IMR-90 (cell line): Measurements from ENCODE around the gene ZNF521. TPM values are rescaled to one million over a fixed set of nuclear protein-coding genes. Genes with fewer than 3 reads are reported as not detected.

Source experiments
- ATAC-seq: fragments of 200-7000 bp; cut with Tn5 transposase; 2 replicates; pipeline ENCODE4 v1.9.1; 2020; ENCODE audit warnings: low read depth, mild to moderate bottlenecking, moderate library complexity
- BruUV-seq: library from RNA; stranded (reverse); fragments of 400-500 nt; replicated peaks from 2 replicates; lab custom pipeline; 2021; lab: Mats Ljungman, UMichigan
- CTCF ChIA-PET: fragments of 300-600 bp; formaldehyde crosslinking; extraction: SDS; loops from one replicate; lab custom pipeline; 2021; ENCODE audit warnings: antibody characterized with exemption; lab: Yijun Ruan, JAX
- POLR2A ChIA-PET: fragments of 300-600 bp; sonication (Branson Sonifier 250); formaldehyde crosslinking; loops from one replicate; lab custom pipeline; 2022; ENCODE audit warnings: antibody characterized with exemption; ENCODE audit not compliant: unreplicated experiment; lab: Charles Lee
- DNase-seq: peaks from one replicate; pipeline ENCODE4 v3.0.0; 2013
- H2AFZ ChIP-seq: replicated peaks from 2 replicates; pipeline ENCODE3; 2013; ENCODE audit warnings: low read length, mild to moderate bottlenecking; ENCODE audit not compliant: poor library complexity
- H2AK5ac ChIP-seq: 2 replicates; pipeline ENCODE4 v1.6.1; 2013; ENCODE audit warnings: low read depth, low read length, inconsistent platforms
- H2AK9ac ChIP-seq: replicated peaks from 2 replicates; pipeline ENCODE3; 2013; ENCODE audit warnings: mild to moderate bottlenecking, low read depth, low read length, moderate library complexity; ENCODE audit not compliant: poor library complexity
- H2BK120ac ChIP-seq: 2 replicates; pipeline ENCODE4 v1.6.1; 2013; ENCODE audit warnings: low read depth, low read length, inconsistent platforms
- H2BK15ac ChIP-seq: 3 replicates; pipeline ENCODE4 v1.6.1; 2013; ENCODE audit warnings: low read depth, low read length, inconsistent platforms
- H2BK20ac ChIP-seq: 2 replicates; pipeline ENCODE4 v1.6.1; 2013; ENCODE audit warnings: low read depth, mild to moderate bottlenecking, inconsistent platforms, low read length, moderate library complexity
- H2BK5ac ChIP-seq: 2 replicates; pipeline ENCODE4 v1.6.1; 2013; ENCODE audit warnings: mild to moderate bottlenecking, low read depth, low read length, inconsistent platforms; ENCODE audit not compliant: poor library complexity, severe bottlenecking
- H3K14ac ChIP-seq: replicated peaks from 2 replicates; pipeline ENCODE4 v1.6.1; 2013; ENCODE audit warnings: low read depth, low read length, inconsistent platforms
- H3K18ac ChIP-seq: 2 replicates; pipeline ENCODE4 v1.6.1; 2013; ENCODE audit warnings: low read depth, low read length, control low read depth
- H3K23ac ChIP-seq: 2 replicates; pipeline ENCODE4 v1.6.1; 2013; ENCODE audit warnings: low read depth, low read length, inconsistent platforms
- H3K27ac ChIP-seq: 2 replicates; pipeline ENCODE4 v1.5.1; 2013; ENCODE audit warnings: mild to moderate bottlenecking, control low read depth, low read length; ENCODE audit not compliant: insufficient read depth
- H3K27me3 ChIP-seq: 2 replicates; pipeline ENCODE4 v1.6.1; 2013; ENCODE audit warnings: low read length; ENCODE audit not compliant: control insufficient read depth, insufficient read depth
- H3K36me3 ChIP-seq: 2 replicates; pipeline ENCODE4 v1.6.1; 2013; ENCODE audit warnings: low read length, mixed read lengths; ENCODE audit not compliant: control insufficient read depth, insufficient read depth
- H3K4ac ChIP-seq: 2 replicates; pipeline ENCODE4 v1.6.1; 2013; ENCODE audit warnings: low read depth, low read length, inconsistent platforms
- H3K4me1 ChIP-seq: 2 replicates; pipeline ENCODE4 v1.6.1; 2013; ENCODE audit warnings: low read length, mixed read lengths; ENCODE audit not compliant: control insufficient read depth, insufficient read depth
- H3K4me2 ChIP-seq: 2 replicates; pipeline ENCODE4 v1.6.1; 2013; ENCODE audit warnings: low read depth, mild to moderate bottlenecking, control low read depth, low read length, moderate library complexity
- H3K4me3 ChIP-seq: 2 replicates; pipeline ENCODE4 v1.5.1; 2013; ENCODE audit warnings: low read depth, mild to moderate bottlenecking, control low read depth, low read length, moderate library complexity; ENCODE audit not compliant: insufficient read depth
- H3K56ac ChIP-seq: 2 replicates; pipeline ENCODE4 v1.6.1; 2013; ENCODE audit warnings: low read length, inconsistent platforms; ENCODE audit not compliant: insufficient read depth; ENCODE audit errors: extremely low read depth
- H3K79me1 ChIP-seq, 2 experiments: 2 replicates each; pipeline ENCODE4 v1.6.1; 2013; ENCODE audit warnings: low read length in 2 of 2, inconsistent platforms in 1 of 2, low read depth in 1 of 2
- H3K9ac ChIP-seq: 2 replicates; pipeline ENCODE4 v1.6.1; 2013; ENCODE audit warnings: low read depth, low read length, control low read depth
- H3K9me1 ChIP-seq: 2 replicates; pipeline ENCODE4 v1.6.1; 2013; ENCODE audit warnings: low read length, inconsistent platforms; ENCODE audit not compliant: insufficient read depth
- H3K9me3 ChIP-seq: 2 replicates; pipeline ENCODE4 v1.6.1; 2013; ENCODE audit warnings: low read length; ENCODE audit not compliant: control insufficient read depth, insufficient read depth
- H4K20me1 ChIP-seq: 2 replicates; pipeline ENCODE4 v1.6.1; 2013; ENCODE audit warnings: low read length, inconsistent platforms; ENCODE audit not compliant: insufficient read depth
- H4K5ac ChIP-seq: 2 replicates; pipeline ENCODE4 v1.6.1; 2013; ENCODE audit warnings: mild to moderate bottlenecking, low read depth, low read length, control low read depth
- H4K8ac ChIP-seq, 2 experiments: 2 replicates each; pipeline ENCODE4 v1.6.1; 2013; ENCODE audit warnings: low read depth in 2 of 2, low read length in 2 of 2, control low read depth in 1 of 2, inconsistent platforms in 1 of 2
- H4K91ac ChIP-seq: 2 replicates; pipeline ENCODE4 v1.6.1; 2013; ENCODE audit warnings: low read depth, low read length, inconsistent platforms; ENCODE audit not compliant: insufficient read depth
- MXI1 ChIP-seq: IDR thresholded peaks from 2 replicates; pipeline ENCODE4 v1.6.1; 2012; ENCODE audit warnings: low read depth, mild to moderate bottlenecking, low read length, moderate library complexity, borderline replicate concordance
- RFX5 ChIP-seq: IDR thresholded peaks from 2 replicates; pipeline ENCODE4 v1.8.0; 2012; ENCODE audit warnings: low read depth, mild to moderate bottlenecking, low read length, moderate library complexity
- SMC3 ChIP-seq: fragments of 150-350 bp; IDR thresholded peaks from 2 replicates; pipeline ENCODE4 v1.6.1; 2016; ENCODE audit warnings: low read depth, mild to moderate bottlenecking, antibody characterized with exemption, low read length, moderate library complexity
- WGBS, 2 experiments: methylation state at CpG; one replicate each; pipeline versions ENCODE4 v1.1.5 to v1.1.7; 2013; ENCODE audit warnings: missing lambda C conversion rate in 2 of 2; ENCODE audit not compliant: insufficient read length in 1 of 2; ENCODE audit errors: extremely low coverage in 2 of 2; 5-methylcytosine and 5-hydroxymethylcytosine counted together
- dilution Hi-C: fragments of 300-500 bp; cut with HindIII; formaldehyde crosslinking; loops from one replicate; pipeline ENCODE4 v1.14.3; 2018; ENCODE audit warnings: low sequenced_read_pairs; ENCODE audit not compliant: unreplicated experiment
- in situ Hi-C: fragments of 300-500 bp; cut with MboI; formaldehyde crosslinking; loops from 3 replicates; pipeline ENCODE4 v1.14.3; 2019; ENCODE audit warnings: low sequenced_read_pairs, inconsistent platforms, mixed read lengths
- intact Hi-C: fragments of 100-400 bp; cut with micrococcal nuclease; formaldehyde crosslinking; loops from 2 replicates; pipeline ENCODE4 v1.10.0; 2022
- polyA plus RNA-seq, 3 experiments: library from polyadenylated mRNA; depleted of rRNA; stranded (reverse); fragments of >200 nt; gene quantifications; 2 replicates each; pipeline ENCODE4 v1.2.3, GENCODE V29; 2012; ENCODE audit warnings: low replicate concordance in 1 of 3
- total RNA-seq: library from RNA; depleted of rRNA; stranded (reverse); fragments of >200 nt; gene quantifications from 2 replicates; pipeline ENCODE4 v1.2.3, GENCODE V29; 2012

Gene ZNF521
- total and polyA plus RNA-seq, 2 of the 4 experiments (the other 2 are of a cell fraction) = 21.5 to 59.3 TPM

DNA sequence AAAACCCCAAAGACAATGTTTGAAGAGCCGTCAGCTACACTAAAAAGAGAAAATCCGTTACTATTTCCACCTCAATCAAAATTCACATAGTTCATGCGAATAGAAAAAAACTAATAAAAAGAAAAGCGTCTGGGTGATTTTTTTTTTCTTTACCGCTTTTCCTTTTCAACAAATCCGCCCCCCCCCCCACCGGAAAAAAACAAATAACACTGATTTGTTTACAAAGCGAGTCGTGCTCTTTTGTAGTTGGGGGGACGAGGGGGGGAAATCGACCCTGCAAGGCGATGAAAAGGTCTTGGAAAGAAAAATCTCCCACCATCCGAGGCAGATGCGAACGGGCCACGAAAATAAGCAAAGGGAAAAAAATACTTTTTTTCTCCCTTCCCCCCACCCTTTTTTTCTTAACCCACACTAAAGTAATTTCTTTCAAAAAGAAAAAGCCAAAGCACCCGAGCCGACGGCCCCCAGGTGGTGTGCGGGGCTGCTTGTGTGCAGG, 638 bp downstream of the ZNF521 start:
- peak overlapping the region; percentile 20; the same call in 1 of the 2 replicates for H4K91ac ChIP-seq
- peak overlapping the region; percentile 85 for H2BK120ac ChIP-seq
- no peaks in the 10 kb centered on the region for H3K9me3 ChIP-seq
- peak overlapping the region; percentile 98 for H3K14ac ChIP-seq
- in situ Hi-C loops (loop anchor here (10.0 to 25.0 kb wide), 2 partner anchors 477 to 486 kb away; no protein-coding TSS in a partner anchor), dilution Hi-C loops (no loop called here), intact Hi-C loops (loop anchor here (2.0 to 10.0 kb wide), 7 partner anchors 111 to 747 kb away; no protein-coding TSS in a partner anchor)
- peak overlapping the region; percentile 89 for H3K4ac ChIP-seq
- H3K56ac ChIP-seq = peak overlapping the region; percentile 96
- peak overlapping the region; percentile 99 for H3K27ac ChIP-seq
- H2AK9ac ChIP-seq = peak overlapping the region; percentile 56
- peak overlapping the region; percentile 93 for H3K23ac ChIP-seq
- peak overlapping the region; percentile 81; the same call in 1 of the 2 replicates for H2AK5ac ChIP-seq
- H4K5ac ChIP-seq = peak overlapping the region; percentile 77
- peak overlapping the region; percentile 97 for H3K4me3 ChIP-seq
- ChIA-PET CTCF (interaction anchor here (0.6 kb wide), 2 partner anchors 20 to 176 kb away, joined by 3 read pairs; no protein-coding TSS in a partner anchor), POLR2A (interaction anchor here (0.5 to 0.7 kb wide), 5 partner anchors 34 to 746 kb away, joined by 3 to 14 read pairs (median 4); no protein-coding TSS in a partner anchor)
- H3K9me1 ChIP-seq = no peaks in the 10 kb centered on the region
- peak; percentile 1 for DNase-seq
- H3K36me3 ChIP-seq = no peaks in the 10 kb centered on the region
- ATAC-seq = no peak
- H3K27me3 ChIP-seq = no peaks in the 10 kb centered on the region
- TF ChIP-seq SMC3 = no peak
- no peak for TF ChIP-seq RFX5
- TF ChIP-seq MXI1 = peak; percentile 20; the same call in 1 of the 2 replicates
- peak overlapping the region; percentile 95 for H3K9ac ChIP-seq
- peak overlapping the region; percentile 88 for H3K4me2 ChIP-seq
- peak overlapping the region; percentile 93 for H3K18ac ChIP-seq
- BruUV-seq = no TSS peak
- no peak overlapping the region for H2BK15ac ChIP-seq
- H2BK20ac ChIP-seq = no peak overlapping the region
- 0 out of 2 replicates have a peak, but pooled peaks cover 2% of the 10 kb centered on the region for H3K4me1 ChIP-seq
- H4K8ac ChIP-seq = peak overlapping the region; percentile 87 to 91; a peak in 2 of 4 replicates
- peak overlapping the region; percentile 88 for H2BK5ac ChIP-seq
- peak overlapping the region; percentile 90 for H2AFZ ChIP-seq
- WGBS, 2 experiments = no CpG with 5 or more reads among the region's 20 CpGs
- peaks cover 15% of the 10 kb centered on the region in 2 experiments for H3K79me1 ChIP-seq
- H4K20me1 ChIP-seq = no peaks in the 10 kb centered on the region
